Hepatocyte (in vitro differentiated cells): ENCODE results near the gene MYH11. TPM values are rescaled to one million over a fixed set of nuclear protein-coding genes. Genes with fewer than 3 reads are reported as not detected.

ENCODE experiments used
- DNase-seq: peaks from one replicate; pipeline ENCODE4 v3.0.0-alpha.2; 2016; ENCODE audit warnings: low spot score
- H2AFZ ChIP-seq: fragments of 200-600 bp; sonication (generic); 2 replicates; pipeline ENCODE4 v1.6.0; 2016; ENCODE audit warnings: antibody characterized with exemption, mild to moderate bottlenecking
- H3K27ac ChIP-seq: fragments of 200-600 bp; sonication (generic); 2 replicates; pipeline ENCODE4 v1.5.1; 2016; ENCODE audit warnings: mild to moderate bottlenecking
- H3K27me3 ChIP-seq: fragments of 200-600 bp; sonication (generic); 2 replicates; pipeline ENCODE4 v1.6.1; 2016
- H3K36me3 ChIP-seq: fragments of 200-600 bp; sonication (generic); replicated peaks from 2 replicates; pipeline ENCODE4 v1.5.1; 2016; ENCODE audit warnings: low read depth; ENCODE audit not compliant: insufficient read depth
- H3K4me1 ChIP-seq: fragments of 200-600 bp; sonication (generic); 2 replicates; pipeline ENCODE4 v1.5.1; 2016; ENCODE audit warnings: mild to moderate bottlenecking, moderate library complexity; ENCODE audit not compliant: insufficient read depth
- H3K4me2 ChIP-seq: fragments of 200-600 bp; sonication (generic); 2 replicates; pipeline ENCODE4 v1.6.0; 2016
- H3K4me3 ChIP-seq: fragments of 200-600 bp; sonication (generic); 2 replicates; pipeline ENCODE4 v1.5.1; 2016; ENCODE audit warnings: mild to moderate bottlenecking
- H3K79me2 ChIP-seq: fragments of 200-600 bp; sonication (generic); 2 replicates; pipeline ENCODE4 v1.6.0; 2017; ENCODE audit warnings: mild to moderate bottlenecking
- H3K9me2 ChIP-seq: fragments of 200-600 bp; sonication (generic); replicated peaks from 2 replicates; pipeline ENCODE4 v1.6.0; 2017; ENCODE audit warnings: mild to moderate bottlenecking; ENCODE audit not compliant: insufficient read depth
- H3K9me3 ChIP-seq: fragments of 200-600 bp; sonication (generic); 2 replicates; pipeline ENCODE4 v1.5.1; 2016; ENCODE audit warnings: low read depth, mild to moderate bottlenecking
- H4K20me1 ChIP-seq: fragments of 200-600 bp; sonication (generic); 2 replicates; pipeline ENCODE4 v1.6.0; 2016; ENCODE audit warnings: mild to moderate bottlenecking; ENCODE audit not compliant: insufficient read depth, poor library complexity, severe bottlenecking
- EZH2 ChIP-seq: fragments of 200-600 bp; sonication (generic); IDR thresholded peaks from 2 replicates; pipeline ENCODE4 v1.6.1; 2016; ENCODE audit warnings: antibody characterized with exemption, mild to moderate bottlenecking, borderline replicate concordance
- EZH2phosphoT487 ChIP-seq: fragments of 200-600 bp; sonication (generic); IDR thresholded peaks from one replicate; pipeline ENCODE4 v1.6.1; 2018; ENCODE audit warnings: antibody characterized with exemption, mild to moderate bottlenecking, low read depth, moderate library complexity; ENCODE audit not compliant: unreplicated experiment, severe bottlenecking
- WGBS: methylation state at CpG from one replicate; pipeline ENCODE4 v1.1.6; 2016; ENCODE audit warnings: low lambda C conversion rate; ENCODE audit errors: missing lambda C conversion rate; 5-methylcytosine and 5-hydroxymethylcytosine counted together
- polyA plus RNA-seq: library from polyadenylated mRNA; unstranded; fragments of >200 nt; fragmentation: Nextera tagmentation; extraction: Ambion mirVana; gene quantifications from 2 replicates; pipeline ENCODE4 v1.2.1, GENCODE V29; 2016
- total RNA-seq: library from RNA; depleted of rRNA; stranded (reverse); fragments of >200 nt; gene quantifications from 2 replicates; pipeline ENCODE4 v1.2.3, GENCODE V29; 2014
- TF ChIP-seq, protein P1 (sequence below): fragments of 200-600 bp; sonication (generic); IDR thresholded peaks from 2 replicates; pipeline ENCODE4 v1.5.1; 2016; ENCODE audit warnings: antibody characterized with exemption, mild to moderate bottlenecking; ENCODE audit not compliant: poor library complexity

The MYH11 gene
- total and polyA plus RNA-seq, 2 experiments from 2014 or later: 0.59 to 5.9 TPM

DNA sequence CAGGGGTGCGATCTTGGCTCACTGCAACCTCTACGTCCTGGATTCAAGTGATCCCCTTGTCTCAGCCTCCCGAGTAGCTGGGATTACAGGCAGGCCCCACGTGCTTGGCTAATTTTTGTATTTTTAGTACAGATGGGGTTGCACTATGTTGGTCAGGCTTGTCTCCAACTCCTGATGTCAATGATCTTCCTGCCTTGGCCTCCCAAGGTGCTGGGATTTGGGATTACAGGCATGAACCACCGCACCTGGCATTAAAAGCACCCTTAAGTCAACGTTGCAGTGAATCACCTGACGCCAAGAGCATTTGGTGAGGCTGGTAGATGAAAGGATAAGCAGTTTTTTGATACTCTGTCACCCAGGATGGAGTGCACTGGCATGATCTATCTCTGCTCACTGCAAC lies 147.8 kb downstream of the MYH11 start:
- Histone ChIP-seq H2AFZ (no peak overlapping the region), H3K4me1 (no peaks in the 10 kb centered on the region), H3K4me2 (no peak overlapping the region), H3K27me3 (no peaks in the 10 kb centered on the region), H3K36me3 (no peaks in the 10 kb centered on the region), H3K27ac (no peak overlapping the region), H3K9me3 (no peaks in the 10 kb centered on the region), H3K79me2 (no peaks in the 10 kb centered on the region), H3K9me2 (no peaks in the 10 kb centered on the region), H3K4me3 (no peak overlapping the region), H4K20me1 (no peaks in the 10 kb centered on the region)
- 95% methylated on average over 7 of the region's 7 CpGs for WGBS
- no peak for DNase-seq
- TF ChIP-seq, protein P1, sequence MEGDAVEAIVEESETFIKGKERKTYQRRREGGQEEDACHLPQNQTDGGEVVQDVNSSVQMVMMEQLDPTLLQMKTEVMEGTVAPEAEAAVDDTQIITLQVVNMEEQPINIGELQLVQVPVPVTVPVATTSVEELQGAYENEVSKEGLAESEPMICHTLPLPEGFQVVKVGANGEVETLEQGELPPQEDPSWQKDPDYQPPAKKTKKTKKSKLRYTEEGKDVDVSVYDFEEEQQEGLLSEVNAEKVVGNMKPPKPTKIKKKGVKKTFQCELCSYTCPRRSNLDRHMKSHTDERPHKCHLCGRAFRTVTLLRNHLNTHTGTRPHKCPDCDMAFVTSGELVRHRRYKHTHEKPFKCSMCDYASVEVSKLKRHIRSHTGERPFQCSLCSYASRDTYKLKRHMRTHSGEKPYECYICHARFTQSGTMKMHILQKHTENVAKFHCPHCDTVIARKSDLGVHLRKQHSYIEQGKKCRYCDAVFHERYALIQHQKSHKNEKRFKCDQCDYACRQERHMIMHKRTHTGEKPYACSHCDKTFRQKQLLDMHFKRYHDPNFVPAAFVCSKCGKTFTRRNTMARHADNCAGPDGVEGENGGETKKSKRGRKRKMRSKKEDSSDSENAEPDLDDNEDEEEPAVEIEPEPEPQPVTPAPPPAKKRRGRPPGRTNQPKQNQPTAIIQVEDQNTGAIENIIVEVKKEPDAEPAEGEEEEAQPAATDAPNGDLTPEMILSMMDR: no peak
- no peak for TF ChIP-seq EZH2phosphoT487
- TF ChIP-seq EZH2: no peak

DNA sequence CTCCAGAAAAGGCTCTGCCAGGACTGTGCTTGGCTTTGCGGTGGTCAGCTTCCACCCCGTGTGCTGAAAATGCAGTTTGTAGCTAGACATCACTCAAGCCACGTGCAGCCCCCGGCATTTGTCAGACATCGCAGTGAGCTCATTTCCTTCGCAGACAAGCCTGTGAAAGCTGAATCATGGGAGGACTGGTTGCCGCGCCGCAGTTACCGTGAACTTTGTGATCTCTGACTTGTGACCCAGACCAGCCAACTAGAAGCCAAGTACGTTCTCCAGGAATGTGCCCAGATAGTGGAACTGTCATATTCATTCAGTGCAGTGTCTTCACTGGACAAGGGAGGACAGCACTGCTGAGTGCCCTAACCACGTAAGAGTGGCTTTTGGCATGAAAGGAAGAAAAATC lies 148.7 kb downstream of the MYH11 start:
- no peak overlapping the region for H3K27ac ChIP-seq
- no peaks in the 10 kb centered on the region for H3K27me3 ChIP-seq
- no peak overlapping the region for H3K4me2 ChIP-seq
- no peaks in the 10 kb centered on the region for H3K79me2 ChIP-seq
- TF ChIP-seq EZH2phosphoT487: no peak
- TF ChIP-seq, protein P1: no peak
- H4K20me1 ChIP-seq: no peaks in the 10 kb centered on the region
- no peaks in the 10 kb centered on the region for H3K9me3 ChIP-seq
- no peak for DNase-seq
- H3K9me2 ChIP-seq: no peaks in the 10 kb centered on the region
- no peak overlapping the region for H2AFZ ChIP-seq
- H3K4me1 ChIP-seq: no peaks in the 10 kb centered on the region
- H3K4me3 ChIP-seq: no peak overlapping the region
- 95% methylated on average over 12 of the region's 12 CpGs for WGBS
- H3K36me3 ChIP-seq: no peaks in the 10 kb centered on the region

DNA sequence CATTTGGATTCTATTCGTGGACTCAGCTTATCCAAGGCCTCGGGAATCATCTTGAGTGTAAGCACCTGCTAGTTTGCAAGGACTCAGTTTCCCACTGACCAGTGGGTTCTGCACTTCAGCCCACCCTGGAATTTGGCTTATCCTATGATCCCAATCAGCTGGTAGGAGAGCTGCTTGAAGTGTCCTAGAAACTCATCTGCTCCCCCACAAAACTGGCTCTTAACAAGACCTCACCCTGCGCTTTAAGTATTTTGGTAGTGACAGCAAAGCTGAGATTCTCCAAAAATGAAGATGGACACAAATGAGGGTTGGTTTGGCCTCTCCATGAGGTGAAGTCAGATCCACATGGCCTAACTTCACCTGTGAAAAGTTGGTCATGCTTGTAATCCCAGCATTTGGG lies 149.5 kb downstream of the MYH11 start:
- H4K20me1 ChIP-seq: no peaks in the 10 kb centered on the region
- H2AFZ ChIP-seq: no peak overlapping the region
- H3K4me2 ChIP-seq: no peak overlapping the region
- H3K36me3 ChIP-seq: no peaks in the 10 kb centered on the region
- no peak for TF ChIP-seq EZH2
- no peaks in the 10 kb centered on the region for H3K4me1 ChIP-seq
- no peak for DNase-seq
- no peak overlapping the region for H3K27ac ChIP-seq
- WGBS: 99% methylated on average over 3 of the region's 3 CpGs
- no peak overlapping the region for H3K4me3 ChIP-seq
- no peaks in the 10 kb centered on the region for H3K27me3 ChIP-seq
- no peaks in the 10 kb centered on the region for H3K9me3 ChIP-seq
- no peaks in the 10 kb centered on the region for H3K9me2 ChIP-seq
- H3K79me2 ChIP-seq: no peaks in the 10 kb centered on the region

DNA sequence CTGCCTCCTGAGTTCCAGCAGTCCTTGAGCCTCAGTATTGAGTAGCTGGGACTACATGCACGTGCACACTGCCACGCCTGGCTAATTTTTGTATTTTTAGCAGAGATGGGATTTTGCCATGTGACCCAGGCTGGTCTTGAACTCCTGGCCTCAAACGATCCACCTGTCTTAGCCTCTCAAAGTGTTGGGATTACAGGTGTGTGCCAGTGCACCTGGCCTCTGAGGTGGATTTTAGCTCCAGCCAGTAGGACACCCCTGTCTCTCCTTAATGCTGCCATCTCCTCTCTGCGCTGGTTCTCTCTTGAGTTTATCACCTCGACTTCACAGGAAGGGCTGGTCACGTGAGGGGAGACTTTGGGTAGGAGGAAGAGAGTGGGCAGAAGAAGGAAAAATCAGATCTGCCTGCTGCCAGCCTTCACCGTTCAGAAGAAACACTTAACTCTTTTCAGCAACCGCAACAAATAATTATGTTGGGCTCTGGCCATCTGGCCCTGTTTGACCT lies 151.7 kb downstream of the MYH11 start:
- no peak overlapping the region for H3K4me2 ChIP-seq
- no peaks in the 10 kb centered on the region for H3K9me3 ChIP-seq
- no peaks in the 10 kb centered on the region for H3K9me2 ChIP-seq
- WGBS: 94% methylated on average over 8 of the region's 8 CpGs
- DNase-seq: no peak
- H3K79me2 ChIP-seq: no peaks in the 10 kb centered on the region
- no peaks in the 10 kb centered on the region for H4K20me1 ChIP-seq
- TF ChIP-seq EZH2phosphoT487: no peak
- TF ChIP-seq EZH2: no peak
- TF ChIP-seq, protein P1: no peak
- H3K4me3 ChIP-seq: no peak overlapping the region
- H3K27me3 ChIP-seq: no peaks in the 10 kb centered on the region
- no peak overlapping the region for H3K27ac ChIP-seq
- no peaks in the 10 kb centered on the region for H3K36me3 ChIP-seq
- H2AFZ ChIP-seq: no peak overlapping the region
- H3K4me1 ChIP-seq: no peaks in the 10 kb centered on the region
